GM20431 (cell line): ENCODE results near the gene KCNQ1.

Experiments used
- in situ Hi-C: fragments of 300-500 bp; cut with MseI, MboI; formaldehyde crosslinking; loops from one replicate; pipeline ENCODE4 v1.15.0; 2020; ENCODE audit warnings: low sequenced_read_pairs; ENCODE audit not compliant: unreplicated experiment

Gene KCNQ1

GRCh38 chr11:2528301-2529050 is 83.7 kb downstream of the KCNQ1 start:
- in situ Hi-C loops: loop anchor here (10.0 to 25.0 kb wide), 2 partner anchors 94 to 559 kb away; no protein-coding TSS in a partner anchor

- in situ Hi-C loops: loop anchor here (10.0 to 25.0 kb wide), 2 partner anchors 94 to 558 kb away; no protein-coding TSS in a partner anchor
Observed at GRCh38 chr11:2529173-2529572, 84.4 kb downstream of the KCNQ1 start.

DNA sequence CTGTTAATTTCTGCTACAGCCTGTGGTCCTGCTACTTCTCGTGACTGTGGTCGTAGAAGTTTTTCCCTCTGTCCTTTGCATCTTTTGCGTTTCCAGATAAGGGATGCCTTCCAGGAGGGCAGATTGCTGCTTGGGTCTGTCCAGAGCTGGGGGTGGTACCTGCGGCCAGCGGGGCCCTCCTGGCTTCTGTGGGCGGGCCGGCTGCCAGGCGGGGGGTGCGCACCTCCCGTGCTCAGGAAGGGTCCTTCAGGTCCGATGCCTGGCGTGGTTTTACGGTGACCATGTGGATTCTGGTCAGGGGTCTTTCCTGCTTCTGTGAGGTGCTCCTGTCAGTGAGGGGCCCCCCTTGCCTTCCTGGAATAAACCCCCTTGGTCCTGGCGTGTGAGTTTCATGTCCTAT is 84.8 kb downstream of the KCNQ1 start:
- in situ Hi-C loops: loop anchor here (5.0 to 25.0 kb wide), 3 partner anchors 95 to 558 kb away; no protein-coding TSS in a partner anchor

DNA sequence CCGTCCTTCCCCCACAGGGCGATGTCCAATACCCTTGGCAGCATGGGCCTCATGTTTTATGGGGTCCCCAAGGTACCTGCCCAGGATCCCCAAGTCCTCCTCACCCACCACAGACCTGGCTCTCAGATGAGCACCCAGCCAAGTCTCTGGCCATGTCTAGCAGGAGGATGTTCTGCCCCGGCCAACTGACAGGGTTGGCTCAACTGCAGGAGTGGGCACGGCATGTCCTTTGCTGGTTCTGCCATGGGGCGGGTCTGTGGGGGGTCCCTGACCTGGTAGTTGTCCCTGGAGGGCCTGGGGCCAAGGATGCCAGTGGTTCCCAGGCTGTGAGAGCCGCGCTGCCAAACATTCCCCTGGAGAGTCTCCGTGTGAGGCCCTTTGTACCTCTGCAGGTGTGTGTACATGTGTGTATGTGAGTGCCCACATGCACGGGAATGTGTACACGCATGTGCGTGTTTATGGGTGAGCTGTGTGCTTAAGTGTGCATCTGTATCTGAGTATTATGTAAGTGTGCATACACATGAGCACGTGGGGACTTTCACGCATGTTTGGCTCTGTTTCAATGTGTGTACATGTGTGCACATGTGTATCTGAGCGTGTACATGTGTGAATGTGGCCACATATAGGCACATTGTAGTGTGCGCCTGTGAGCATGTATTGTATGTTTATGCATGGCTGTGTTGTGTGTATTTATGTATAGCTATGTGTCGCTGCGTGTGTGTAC is 85.5 kb downstream of the KCNQ1 start:
- in situ Hi-C loops: loop anchor here (5.0 to 25.0 kb wide), 2 partner anchors 362 to 557 kb away; no protein-coding TSS in a partner anchor

DNA sequence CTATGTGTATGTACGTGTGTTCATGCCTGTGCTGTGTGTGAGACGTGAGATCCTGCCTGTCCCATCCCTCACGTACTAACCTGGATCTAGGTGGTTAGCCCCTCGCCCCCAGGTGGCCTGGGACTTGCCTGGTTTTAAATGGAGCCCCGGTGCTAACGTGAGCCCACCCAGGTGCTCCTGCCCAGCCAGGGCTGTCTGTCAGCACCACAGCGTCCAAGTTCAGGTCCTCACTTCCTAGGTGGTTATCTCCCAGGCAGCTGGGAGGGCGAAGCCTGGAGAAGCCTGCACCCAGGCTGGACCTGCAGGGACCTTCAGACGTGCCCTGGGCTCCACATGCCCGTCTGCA is 86.0 kb downstream of the KCNQ1 start:
- in situ Hi-C loops: loop anchor here (5.0 to 25.0 kb wide), 2 partner anchors 361 to 556 kb away; no protein-coding TSS in a partner anchor

DNA sequence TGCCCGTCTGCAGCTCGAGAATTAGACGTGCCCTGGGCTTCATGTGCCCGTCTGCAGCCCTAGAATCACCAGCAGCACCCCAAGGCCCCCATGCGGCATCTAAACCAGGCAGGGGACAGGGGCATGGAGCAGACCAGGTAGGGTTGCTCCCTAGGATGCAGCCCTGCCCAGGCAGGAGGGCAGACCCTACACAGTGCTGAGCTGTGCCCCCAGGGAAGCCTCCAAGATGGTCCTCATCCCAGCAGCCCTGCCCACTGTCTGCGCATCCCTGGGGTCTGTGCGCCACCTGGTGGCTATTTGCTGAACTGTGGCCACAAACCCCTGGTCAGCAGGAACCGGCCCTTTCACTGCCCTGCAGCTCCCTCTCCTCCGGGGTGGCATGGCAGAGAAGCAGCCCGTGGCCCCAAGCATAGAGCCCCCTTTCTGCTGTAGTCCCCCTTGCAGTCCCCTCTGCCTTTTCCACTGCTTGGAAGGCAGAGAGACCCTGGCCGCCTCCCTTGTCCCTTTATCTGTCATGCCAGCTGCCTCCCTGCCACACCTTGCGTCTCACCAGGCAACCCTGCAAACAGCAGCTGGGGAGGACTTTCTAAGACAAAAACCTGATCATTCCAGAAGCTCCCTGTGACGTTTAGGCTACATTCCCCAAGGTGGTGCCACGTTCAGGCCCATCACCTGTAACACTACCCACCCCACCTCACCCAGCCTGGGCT is 86.6 kb downstream of the KCNQ1 start:
- in situ Hi-C loops: loop anchor here (5.0 to 25.0 kb wide), 2 partner anchors 361 to 556 kb away; no protein-coding TSS in a partner anchor

- in situ Hi-C loops: loop anchor here (5.0 to 25.0 kb wide), 2 partner anchors 360 to 555 kb away; no protein-coding TSS in a partner anchor
Observed at GRCh38 chr11:2531987-2532703, 87.3 kb downstream of the KCNQ1 start.

- in situ Hi-C loops: loop anchor here (5.0 to 25.0 kb wide), 2 partner anchors 359 to 554 kb away; no protein-coding TSS in a partner anchor
Observed at GRCh38 chr11:2532704-2533586, 88.1 kb downstream of the KCNQ1 start.

- in situ Hi-C loops: loop anchor here (5.0 to 25.0 kb wide), 2 partner anchors 359 to 554 kb away; no protein-coding TSS in a partner anchor
Observed at GRCh38 chr11:2533587-2534133, 88.9 kb downstream of the KCNQ1 start.

GRCh38 chr11:2534134-2534956 is 89.5 kb downstream of the KCNQ1 start:
- in situ Hi-C loops: loop anchor here (5.0 to 25.0 kb wide), 2 partner anchors 358 to 553 kb away; no protein-coding TSS in a partner anchor

DNA sequence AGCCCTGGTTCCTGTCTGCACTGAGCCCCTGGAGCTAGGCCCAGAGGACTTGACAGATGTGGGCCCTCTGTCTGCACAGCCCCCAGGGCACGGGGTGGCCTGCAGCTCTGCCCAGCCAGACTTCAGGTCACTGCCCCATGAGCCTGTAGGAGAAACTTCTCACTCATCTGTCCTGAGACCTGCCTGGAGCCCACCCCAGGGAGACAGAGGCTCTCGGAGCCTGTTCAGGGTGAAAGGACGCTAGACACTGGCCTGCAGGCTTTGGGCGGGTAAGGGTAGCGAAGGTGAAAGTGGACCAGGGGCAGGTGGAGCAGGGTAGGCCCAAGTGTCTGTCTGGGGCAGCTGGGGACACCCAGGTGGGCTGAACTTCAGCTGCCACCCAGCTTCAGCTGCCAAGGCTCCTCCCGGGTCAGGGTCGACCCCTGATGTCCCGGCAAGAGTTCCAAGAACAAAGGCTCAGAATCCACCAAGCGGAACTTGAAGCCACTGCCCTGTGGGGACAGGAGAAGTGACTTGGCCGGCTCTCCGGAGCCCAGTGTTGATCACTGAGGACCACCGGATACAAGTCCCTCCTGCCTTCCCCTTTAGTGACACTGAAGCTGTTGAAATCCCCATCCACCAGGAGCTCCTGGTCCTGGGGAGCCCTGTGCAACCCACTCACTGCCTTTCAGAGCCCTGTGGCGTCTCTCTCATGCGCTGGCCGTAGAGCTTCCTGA is 90.3 kb downstream of the KCNQ1 start:
- in situ Hi-C loops: loop anchor here (5.0 to 25.0 kb wide), 2 partner anchors 357 to 552 kb away; no protein-coding TSS in a partner anchor

DNA sequence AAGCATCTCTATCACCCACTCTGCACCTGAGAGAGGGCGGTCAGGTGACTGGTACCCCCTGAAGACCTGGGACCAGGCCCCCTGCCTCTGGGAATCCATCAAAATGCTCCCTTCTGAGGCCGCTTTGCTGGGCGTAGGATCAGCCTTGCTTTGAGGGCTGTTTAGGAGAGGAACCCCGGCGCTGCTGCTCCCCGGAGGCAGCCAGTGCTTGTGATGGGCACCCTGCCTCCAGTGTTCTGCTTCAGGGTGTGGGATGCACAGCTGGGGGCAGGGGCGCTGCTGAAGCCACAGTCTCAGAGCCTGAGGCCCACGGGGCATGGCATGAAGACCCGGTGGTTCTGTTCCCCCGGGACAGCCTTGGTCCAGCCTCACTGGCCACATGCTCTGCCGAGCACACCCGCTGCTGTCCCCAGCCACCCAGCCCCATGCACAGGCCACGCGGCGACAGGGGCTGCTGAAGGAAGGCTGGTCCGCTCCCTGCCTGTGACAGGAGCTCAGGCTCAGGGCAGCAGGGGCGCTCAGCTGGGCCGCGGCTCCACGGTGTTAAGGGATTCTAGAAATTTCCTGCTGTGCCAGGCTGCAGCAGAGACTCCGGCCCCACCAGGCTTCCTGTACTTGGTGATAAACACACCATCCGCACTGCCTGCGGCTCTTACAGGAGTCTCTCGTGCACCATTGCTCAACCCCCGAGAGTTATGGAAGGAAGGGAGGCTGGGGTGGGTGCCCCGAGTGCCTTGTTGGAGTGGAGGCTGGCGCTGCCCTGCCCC is 91.0 kb downstream of the KCNQ1 start:
- in situ Hi-C loops: loop anchor here (25.0 kb wide), 1 partner anchor 551 kb away; no protein-coding TSS in a partner anchor

DNA sequence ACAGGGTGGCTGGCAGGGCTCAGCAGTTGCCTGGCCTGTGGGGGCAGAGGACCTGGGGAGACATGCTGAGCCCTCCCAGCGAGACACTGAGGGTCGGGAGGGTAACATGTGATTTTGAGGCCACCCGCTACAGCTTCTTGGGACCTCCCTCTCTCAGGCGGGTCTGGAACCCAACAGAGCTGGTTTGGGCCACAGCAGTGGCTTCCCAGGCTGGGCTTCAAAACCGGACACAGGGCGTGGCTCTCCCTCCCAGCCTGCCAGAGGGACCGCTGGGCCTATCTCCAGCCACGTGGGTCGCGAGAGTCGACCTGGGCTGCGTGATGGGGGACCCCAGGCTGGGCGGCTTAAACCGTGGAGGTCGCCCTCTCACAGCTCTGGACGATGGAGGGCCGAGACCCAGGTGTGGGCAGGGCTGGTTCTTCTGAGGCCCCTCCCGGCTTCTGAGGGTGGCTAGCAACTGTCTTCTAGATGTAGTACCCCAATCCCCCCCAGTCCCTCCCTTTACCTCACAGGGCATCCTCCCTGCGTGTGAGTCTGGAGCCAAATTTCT is 91.7 kb downstream of the KCNQ1 start:
- in situ Hi-C loops: loop anchor here (25.0 kb wide), 1 partner anchor 551 kb away; no protein-coding TSS in a partner anchor

DNA sequence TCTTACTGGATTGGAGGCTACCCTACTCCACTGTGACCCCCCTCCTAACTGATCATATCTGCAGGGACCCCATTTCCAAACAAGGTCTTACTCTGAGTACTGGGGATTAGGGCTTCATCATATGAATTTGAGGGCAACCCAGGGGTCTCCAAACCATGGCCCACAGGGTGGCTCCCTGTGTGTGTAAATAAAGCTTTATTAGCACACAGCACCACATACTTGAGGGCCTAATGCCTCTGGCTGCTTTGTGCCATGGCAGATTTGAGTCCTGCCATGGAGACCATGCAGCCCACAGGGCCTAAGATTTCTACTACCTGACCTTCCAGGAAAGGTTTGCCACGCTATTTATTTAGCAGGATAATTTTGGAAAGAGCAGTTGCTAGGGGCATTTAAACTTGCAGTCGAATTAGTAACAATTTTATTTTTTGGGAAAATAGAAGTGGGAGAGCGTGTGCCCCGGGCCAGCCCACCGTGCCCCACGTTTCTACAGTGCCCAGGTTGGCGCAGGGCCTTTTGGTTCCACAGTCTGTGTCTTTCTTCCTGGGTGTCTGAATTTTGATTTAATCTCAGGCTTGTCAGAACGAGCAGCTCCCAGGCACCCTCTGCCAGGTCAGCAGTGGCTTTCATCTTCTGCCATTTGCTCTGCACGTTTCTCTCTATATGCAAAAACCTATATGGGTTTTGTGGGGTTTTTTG is 92.3 kb downstream of the KCNQ1 start:
- in situ Hi-C loops: loop anchor here (25.0 kb wide), 1 partner anchor 550 kb away; no protein-coding TSS in a partner anchor
